WTC11 (cell line): ENCODE results near the gene CAMSAP1.

Source experiments
- CBFB ChIP-seq: sonication (generic); formaldehyde crosslinking; IDR thresholded peaks from 2 replicates; pipeline ENCODE4 v1.8.1; 2022; ENCODE audit warnings: mild to moderate bottlenecking, low read depth, missing genetic modification reagents
- CREB1 ChIP-seq: sonication (generic); formaldehyde crosslinking; IDR thresholded peaks from 2 replicates; pipeline ENCODE4 v1.8.0; 2023; ENCODE audit warnings: mild to moderate bottlenecking, missing genetic modification reagents
- ESRRA ChIP-seq: sonication (generic); formaldehyde crosslinking; IDR thresholded peaks from 2 replicates; pipeline ENCODE4 v1.8.1; 2022; ENCODE audit warnings: mild to moderate bottlenecking, missing genetic modification reagents, borderline replicate concordance
- GABPB1 ChIP-seq: sonication (generic); formaldehyde crosslinking; IDR thresholded peaks from 2 replicates; pipeline ENCODE4 v1.8.1; 2023; ENCODE audit warnings: mild to moderate bottlenecking, missing genetic modification reagents
- NFE2L1 ChIP-seq: sonication (generic); formaldehyde crosslinking; IDR thresholded peaks from 2 replicates; pipeline ENCODE4 v1.8.1; 2023; ENCODE audit warnings: missing genetic modification reagents
- SP1 ChIP-seq: sonication (generic); formaldehyde crosslinking; conservative IDR thresholded peaks from 2 replicates; pipeline ENCODE4 v1.8.1; 2022; ENCODE audit warnings: missing genetic modification reagents
- ZBTB21 ChIP-seq: sonication (generic); formaldehyde crosslinking; IDR thresholded peaks from 2 replicates; pipeline ENCODE4 v1.8.1; 2023; ENCODE audit warnings: mild to moderate bottlenecking, missing genetic modification reagents, borderline replicate concordance
- ZNF121 ChIP-seq: sonication (generic); formaldehyde crosslinking; IDR thresholded peaks from 2 replicates; pipeline ENCODE4 v1.8.0; 2023; ENCODE audit warnings: missing genetic modification reagents
- TF ChIP-seq, protein P1 (sequence below): fragments of 200-600 bp; IDR thresholded peaks from 2 replicates; pipeline ENCODE4 v1.8.0; 2022; ENCODE audit warnings: antibody characterized with exemption
- TF ChIP-seq, protein P2 (sequence below): sonication (generic); formaldehyde crosslinking; IDR thresholded peaks from 2 replicates; pipeline ENCODE4 v1.8.0; 2023; ENCODE audit warnings: missing genetic modification reagents
- TF ChIP-seq, protein P3 (sequence below): sonication (generic); formaldehyde crosslinking; IDR thresholded peaks from 2 replicates; pipeline ENCODE4 v1.8.1; 2023; ENCODE audit warnings: mild to moderate bottlenecking, missing genetic modification reagents
- TF ChIP-seq, protein P4 (sequence below): sonication (generic); formaldehyde crosslinking; IDR thresholded peaks from 2 replicates; pipeline ENCODE4 v1.8.0; 2022; ENCODE audit warnings: missing genetic modification reagents
- TF ChIP-seq, protein P5 (sequence below): sonication (generic); formaldehyde crosslinking; IDR thresholded peaks from 2 replicates; pipeline ENCODE4 v1.8.1; 2023; ENCODE audit warnings: mild to moderate bottlenecking, missing genetic modification reagents, borderline replicate concordance
- TF ChIP-seq, protein P6 (sequence below): sonication (generic); formaldehyde crosslinking; IDR thresholded peaks from 2 replicates; pipeline ENCODE4 v1.8.1; 2023; ENCODE audit warnings: mild to moderate bottlenecking, moderate library complexity, missing genetic modification reagents

DNA sequence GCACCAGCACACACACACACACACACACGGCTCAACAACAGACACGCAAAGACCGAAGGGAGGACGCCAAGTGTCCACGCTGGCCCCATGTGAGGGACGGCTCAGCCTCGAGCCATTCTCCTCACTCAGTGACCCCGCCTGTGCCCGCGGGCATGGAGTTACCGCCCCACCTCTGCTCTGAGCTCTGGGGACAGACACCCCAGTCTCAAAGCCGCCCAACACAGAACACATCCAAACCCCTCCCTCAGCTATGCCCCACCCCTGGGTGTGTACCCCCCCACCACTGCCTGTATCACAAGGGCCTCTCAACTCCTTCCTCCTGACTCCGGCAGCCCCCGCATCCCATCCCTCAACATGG is 81.2 kb downstream of the CAMSAP1 start:
- TF ChIP-seq, protein P1, sequence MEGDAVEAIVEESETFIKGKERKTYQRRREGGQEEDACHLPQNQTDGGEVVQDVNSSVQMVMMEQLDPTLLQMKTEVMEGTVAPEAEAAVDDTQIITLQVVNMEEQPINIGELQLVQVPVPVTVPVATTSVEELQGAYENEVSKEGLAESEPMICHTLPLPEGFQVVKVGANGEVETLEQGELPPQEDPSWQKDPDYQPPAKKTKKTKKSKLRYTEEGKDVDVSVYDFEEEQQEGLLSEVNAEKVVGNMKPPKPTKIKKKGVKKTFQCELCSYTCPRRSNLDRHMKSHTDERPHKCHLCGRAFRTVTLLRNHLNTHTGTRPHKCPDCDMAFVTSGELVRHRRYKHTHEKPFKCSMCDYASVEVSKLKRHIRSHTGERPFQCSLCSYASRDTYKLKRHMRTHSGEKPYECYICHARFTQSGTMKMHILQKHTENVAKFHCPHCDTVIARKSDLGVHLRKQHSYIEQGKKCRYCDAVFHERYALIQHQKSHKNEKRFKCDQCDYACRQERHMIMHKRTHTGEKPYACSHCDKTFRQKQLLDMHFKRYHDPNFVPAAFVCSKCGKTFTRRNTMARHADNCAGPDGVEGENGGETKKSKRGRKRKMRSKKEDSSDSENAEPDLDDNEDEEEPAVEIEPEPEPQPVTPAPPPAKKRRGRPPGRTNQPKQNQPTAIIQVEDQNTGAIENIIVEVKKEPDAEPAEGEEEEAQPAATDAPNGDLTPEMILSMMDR: no peak
- TF ChIP-seq CBFB (no peak), SP1 (no peak), NFE2L1 (CRISPR knock-in tag) (no peak), ZBTB21 (CRISPR knock-in tag) (no peak), ZNF121 (CRISPR knock-in tag) (no peak), ESRRA (no peak), GABPB1 (no peak), CREB1 (CRISPR knock-in tag) (no peak)
- TF ChIP-seq, protein P2, sequence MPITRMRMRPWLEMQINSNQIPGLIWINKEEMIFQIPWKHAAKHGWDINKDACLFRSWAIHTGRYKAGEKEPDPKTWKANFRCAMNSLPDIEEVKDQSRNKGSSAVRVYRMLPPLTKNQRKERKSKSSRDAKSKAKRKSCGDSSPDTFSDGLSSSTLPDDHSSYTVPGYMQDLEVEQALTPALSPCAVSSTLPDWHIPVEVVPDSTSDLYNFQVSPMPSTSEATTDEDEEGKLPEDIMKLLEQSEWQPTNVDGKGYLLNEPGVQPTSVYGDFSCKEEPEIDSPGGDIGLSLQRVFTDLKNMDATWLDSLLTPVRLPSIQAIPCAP (CRISPR knock-in tag): no peak
- TF ChIP-seq, protein P3, sequence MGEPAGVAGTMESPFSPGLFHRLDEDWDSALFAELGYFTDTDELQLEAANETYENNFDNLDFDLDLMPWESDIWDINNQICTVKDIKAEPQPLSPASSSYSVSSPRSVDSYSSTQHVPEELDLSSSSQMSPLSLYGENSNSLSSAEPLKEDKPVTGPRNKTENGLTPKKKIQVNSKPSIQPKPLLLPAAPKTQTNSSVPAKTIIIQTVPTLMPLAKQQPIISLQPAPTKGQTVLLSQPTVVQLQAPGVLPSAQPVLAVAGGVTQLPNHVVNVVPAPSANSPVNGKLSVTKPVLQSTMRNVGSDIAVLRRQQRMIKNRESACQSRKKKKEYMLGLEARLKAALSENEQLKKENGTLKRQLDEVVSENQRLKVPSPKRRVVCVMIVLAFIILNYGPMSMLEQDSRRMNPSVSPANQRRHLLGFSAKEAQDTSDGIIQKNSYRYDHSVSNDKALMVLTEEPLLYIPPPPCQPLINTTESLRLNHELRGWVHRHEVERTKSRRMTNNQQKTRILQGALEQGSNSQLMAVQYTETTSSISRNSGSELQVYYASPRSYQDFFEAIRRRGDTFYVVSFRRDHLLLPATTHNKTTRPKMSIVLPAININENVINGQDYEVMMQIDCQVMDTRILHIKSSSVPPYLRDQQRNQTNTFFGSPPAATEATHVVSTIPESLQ: no peak
- TF ChIP-seq, protein P4, sequence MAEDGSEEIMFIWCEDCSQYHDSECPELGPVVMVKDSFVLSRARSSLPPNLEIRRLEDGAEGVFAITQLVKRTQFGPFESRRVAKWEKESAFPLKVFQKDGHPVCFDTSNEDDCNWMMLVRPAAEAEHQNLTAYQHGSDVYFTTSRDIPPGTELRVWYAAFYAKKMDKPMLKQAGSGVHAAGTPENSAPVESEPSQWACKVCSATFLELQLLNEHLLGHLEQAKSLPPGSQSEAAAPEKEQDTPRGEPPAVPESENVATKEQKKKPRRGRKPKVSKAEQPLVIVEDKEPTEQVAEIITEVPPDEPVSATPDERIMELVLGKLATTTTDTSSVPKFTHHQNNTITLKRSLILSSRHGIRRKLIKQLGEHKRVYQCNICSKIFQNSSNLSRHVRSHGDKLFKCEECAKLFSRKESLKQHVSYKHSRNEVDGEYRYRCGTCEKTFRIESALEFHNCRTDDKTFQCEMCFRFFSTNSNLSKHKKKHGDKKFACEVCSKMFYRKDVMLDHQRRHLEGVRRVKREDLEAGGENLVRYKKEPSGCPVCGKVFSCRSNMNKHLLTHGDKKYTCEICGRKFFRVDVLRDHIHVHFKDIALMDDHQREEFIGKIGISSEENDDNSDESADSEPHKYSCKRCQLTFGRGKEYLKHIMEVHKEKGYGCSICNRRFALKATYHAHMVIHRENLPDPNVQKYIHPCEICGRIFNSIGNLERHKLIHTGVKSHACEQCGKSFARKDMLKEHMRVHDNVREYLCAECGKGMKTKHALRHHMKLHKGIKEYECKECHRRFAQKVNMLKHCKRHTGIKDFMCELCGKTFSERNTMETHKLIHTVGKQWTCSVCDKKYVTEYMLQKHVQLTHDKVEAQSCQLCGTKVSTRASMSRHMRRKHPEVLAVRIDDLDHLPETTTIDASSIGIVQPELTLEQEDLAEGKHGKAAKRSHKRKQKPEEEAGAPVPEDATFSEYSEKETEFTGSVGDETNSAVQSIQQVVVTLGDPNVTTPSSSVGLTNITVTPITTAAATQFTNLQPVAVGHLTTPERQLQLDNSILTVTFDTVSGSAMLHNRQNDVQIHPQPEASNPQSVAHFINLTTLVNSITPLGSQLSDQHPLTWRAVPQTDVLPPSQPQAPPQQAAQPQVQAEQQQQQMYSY (CRISPR knock-in tag): no peak
- TF ChIP-seq, protein P5, sequence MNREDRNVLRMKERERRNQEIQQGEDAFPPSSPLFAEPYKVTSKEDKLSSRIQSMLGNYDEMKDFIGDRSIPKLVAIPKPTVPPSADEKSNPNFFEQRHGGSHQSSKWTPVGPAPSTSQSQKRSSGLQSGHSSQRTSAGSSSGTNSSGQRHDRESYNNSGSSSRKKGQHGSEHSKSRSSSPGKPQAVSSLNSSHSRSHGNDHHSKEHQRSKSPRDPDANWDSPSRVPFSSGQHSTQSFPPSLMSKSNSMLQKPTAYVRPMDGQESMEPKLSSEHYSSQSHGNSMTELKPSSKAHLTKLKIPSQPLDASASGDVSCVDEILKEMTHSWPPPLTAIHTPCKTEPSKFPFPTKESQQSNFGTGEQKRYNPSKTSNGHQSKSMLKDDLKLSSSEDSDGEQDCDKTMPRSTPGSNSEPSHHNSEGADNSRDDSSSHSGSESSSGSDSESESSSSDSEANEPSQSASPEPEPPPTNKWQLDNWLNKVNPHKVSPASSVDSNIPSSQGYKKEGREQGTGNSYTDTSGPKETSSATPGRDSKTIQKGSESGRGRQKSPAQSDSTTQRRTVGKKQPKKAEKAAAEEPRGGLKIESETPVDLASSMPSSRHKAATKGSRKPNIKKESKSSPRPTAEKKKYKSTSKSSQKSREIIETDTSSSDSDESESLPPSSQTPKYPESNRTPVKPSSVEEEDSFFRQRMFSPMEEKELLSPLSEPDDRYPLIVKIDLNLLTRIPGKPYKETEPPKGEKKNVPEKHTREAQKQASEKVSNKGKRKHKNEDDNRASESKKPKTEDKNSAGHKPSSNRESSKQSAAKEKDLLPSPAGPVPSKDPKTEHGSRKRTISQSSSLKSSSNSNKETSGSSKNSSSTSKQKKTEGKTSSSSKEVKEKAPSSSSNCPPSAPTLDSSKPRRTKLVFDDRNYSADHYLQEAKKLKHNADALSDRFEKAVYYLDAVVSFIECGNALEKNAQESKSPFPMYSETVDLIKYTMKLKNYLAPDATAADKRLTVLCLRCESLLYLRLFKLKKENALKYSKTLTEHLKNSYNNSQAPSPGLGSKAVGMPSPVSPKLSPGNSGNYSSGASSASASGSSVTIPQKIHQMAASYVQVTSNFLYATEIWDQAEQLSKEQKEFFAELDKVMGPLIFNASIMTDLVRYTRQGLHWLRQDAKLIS: no peak
- TF ChIP-seq, protein P6, sequence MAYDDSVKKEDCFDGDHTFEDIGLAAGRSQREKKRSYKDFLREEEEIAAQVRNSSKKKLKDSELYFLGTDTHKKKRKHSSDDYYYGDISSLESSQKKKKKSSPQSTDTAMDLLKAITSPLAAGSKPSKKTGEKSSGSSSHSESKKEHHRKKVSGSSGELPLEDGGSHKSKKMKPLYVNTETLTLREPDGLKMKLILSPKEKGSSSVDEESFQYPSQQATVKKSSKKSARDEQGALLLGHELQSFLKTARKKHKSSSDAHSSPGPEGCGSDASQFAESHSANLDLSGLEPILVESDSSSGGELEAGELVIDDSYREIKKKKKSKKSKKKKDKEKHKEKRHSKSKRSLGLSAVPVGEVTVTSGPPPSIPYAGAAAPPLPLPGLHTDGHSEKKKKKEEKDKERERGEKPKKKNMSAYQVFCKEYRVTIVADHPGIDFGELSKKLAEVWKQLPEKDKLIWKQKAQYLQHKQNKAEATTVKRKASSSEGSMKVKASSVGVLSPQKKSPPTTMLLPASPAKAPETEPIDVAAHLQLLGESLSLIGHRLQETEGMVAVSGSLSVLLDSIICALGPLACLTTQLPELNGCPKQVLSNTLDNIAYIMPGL (CRISPR knock-in tag): no peak
